Dedifferentiated amniotic fluid mesenchymal stem cell (primary cell): ENCODE measurements around the gene CLDN25.
"Not testable (repeated sequence)": the region's sequence is repeated elsewhere in the genome, so short reads cannot be mapped to it uniquely, and the experiment has no call there.

ENCODE experiments used
- DNase-seq: peaks from one replicate; pipeline ENCODE4 v3.0.0-alpha.2; 2016; ENCODE audit errors: extremely low spot score

Gene CLDN25

DNA sequence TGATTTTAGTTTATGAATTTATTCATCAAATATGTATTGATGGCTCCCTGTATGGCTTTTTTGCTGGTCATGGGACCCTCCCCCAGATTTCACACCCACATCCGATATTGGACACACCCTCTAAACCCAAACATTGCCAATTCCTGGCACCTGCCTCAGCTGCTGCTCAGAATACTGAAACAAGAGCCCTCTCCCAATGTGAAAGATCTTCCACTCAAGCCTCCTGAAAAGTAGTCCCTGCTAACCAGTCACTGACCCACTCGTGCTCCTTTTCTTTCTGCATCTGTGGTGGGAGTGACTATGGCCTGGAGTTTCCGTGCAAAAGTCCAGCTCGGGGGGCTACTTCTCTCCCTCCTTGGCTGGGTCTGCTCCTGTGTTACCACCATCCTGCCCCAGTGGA, at the start of gene CLDN25:
CLDN25 (plus strand) TSS at position 301 of the 400 bp plus-strand sequence; CDS start at position 301, 0 bp downstream.
- DNase-seq, result no peak

DNA sequence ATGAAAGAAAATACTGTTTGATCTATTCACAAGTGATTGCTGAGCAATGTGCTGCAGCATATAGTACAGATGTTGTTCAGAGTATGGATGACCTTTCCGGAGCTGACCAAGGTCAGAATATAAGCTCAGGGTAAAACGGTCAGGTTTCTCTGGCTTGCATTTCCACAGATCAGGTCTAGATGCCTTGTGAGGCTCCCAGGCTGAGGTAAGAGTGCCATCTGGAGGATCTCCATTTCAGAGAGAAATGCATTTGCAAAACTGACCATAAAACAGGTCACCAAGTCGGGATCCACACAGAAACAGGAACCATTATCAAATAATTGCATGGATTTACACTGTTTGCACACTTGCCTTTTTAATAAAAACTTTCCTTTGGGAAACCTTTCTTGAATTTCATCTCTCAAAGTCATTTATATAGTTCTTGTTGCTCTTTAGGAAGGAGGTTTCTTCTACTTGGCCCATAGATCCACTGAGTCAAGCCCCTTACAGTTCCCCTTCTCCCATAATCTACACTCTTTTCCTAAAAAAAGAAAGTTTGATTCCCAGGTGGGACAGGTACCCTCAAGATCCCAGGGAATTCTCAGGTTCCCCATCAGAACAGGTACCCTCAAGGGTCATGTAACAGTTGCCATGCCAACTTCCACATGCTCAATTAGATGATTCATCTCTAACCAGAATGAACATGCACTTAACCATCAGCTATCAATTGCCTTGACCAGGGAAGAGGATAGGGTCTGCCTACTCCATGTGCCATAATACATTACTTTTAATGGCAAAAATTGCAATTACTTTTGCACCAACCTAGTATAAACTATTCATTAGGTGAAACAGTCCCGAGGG, 48.5 kb upstream of the CLDN25 start:
- peak; percentile 52 for DNase-seq

DNA sequence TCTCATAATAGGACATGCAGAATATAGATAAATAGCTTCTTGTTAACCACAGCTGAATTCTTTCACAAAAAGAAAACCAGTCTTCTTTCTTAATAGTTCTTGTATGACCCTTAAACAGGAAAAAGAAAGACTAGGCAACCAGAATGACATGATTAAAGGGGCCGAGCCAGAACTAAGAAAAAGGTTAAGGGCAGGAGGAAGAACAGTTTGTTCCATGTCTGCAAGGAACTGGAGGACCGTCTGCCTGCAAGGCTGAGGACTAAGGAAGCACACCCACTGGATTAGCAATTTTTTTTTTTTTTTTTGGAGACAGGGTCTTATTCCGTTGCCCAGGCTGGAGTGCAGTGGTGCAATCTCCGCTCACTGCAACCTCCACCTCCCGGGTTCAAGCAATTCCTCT, 47.5 kb upstream of the CLDN25 start:
- no peak for DNase-seq

DNA sequence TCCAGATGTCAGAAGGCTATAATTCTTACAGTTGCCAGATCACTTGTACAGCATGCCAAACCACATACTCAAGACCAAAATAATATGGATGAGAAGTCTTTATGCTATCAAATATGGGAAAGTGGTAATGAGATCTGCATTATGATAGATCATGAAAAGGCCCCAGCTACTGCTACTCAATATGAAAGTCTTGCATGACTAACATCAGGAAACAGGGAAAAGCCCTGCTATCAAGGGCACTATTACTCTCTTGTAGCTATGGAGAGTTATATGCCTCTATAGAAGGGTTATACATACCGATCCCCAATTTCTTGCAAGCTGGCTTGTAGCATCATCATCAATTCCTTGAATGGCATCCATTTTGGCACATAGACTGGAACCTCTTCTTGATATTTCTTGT, 43.3 kb upstream of the CLDN25 start:
- DNase-seq, result no peak

DNA sequence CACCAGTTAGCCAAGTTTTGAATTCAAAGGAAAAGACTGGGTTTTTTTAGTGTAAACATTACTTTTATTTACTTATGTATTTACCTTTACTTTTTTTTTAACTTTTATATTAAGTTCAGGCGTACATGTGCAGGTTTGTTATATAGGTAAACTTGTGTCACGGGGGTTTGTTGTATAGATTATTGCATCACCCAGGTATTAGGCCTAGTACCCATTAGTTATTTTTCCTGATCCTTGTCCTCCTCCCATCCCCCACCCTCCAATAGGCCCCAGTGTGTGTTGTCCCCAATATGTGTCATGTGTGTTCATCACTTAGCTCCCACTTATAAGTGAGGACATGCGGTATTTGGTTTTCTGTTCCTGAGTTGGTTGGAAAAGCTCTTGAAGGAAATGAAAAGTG, 26.7 kb upstream of the CLDN25 start:
- no peak for DNase-seq

DNA sequence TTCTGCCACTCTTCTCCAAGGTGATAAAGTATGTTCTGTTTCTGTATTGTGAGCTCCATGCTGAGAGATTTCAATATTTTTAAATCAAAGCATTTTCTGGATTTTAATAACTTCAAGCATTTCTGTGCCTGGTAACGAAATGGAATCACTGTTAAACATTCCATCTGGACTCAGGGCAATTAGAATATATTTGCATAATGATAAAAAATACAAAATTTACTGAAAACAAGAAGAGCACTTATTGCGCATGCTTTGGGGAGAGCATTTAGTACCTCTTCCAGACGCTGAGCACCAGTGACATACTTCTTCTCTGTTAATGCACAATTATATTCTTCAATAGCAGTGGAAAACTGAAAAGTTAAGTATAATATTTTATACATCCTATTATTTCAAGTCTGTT, 19.4 kb upstream of the CLDN25 start:
- DNase-seq, result no peak

DNA sequence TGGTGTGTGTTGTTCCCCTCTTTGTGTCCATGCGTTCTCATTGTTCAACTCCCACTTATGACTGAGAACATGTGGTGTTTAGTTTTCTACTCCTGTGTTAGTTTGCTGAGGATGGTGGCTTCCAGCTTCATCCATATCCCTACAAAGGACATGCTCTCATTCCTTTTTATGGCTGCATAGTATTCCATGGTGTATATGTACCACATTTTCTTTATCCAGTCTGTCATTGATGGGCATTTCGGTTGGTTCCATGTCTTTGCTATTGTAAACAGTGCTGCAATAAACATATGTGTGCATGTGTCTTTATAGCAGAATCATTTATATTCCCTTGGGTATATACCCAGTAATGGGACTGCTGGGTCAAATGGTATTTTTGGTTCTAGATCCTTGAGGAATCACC, 16.6 kb upstream of the CLDN25 start:
- not testable (repeated sequence) for DNase-seq

DNA sequence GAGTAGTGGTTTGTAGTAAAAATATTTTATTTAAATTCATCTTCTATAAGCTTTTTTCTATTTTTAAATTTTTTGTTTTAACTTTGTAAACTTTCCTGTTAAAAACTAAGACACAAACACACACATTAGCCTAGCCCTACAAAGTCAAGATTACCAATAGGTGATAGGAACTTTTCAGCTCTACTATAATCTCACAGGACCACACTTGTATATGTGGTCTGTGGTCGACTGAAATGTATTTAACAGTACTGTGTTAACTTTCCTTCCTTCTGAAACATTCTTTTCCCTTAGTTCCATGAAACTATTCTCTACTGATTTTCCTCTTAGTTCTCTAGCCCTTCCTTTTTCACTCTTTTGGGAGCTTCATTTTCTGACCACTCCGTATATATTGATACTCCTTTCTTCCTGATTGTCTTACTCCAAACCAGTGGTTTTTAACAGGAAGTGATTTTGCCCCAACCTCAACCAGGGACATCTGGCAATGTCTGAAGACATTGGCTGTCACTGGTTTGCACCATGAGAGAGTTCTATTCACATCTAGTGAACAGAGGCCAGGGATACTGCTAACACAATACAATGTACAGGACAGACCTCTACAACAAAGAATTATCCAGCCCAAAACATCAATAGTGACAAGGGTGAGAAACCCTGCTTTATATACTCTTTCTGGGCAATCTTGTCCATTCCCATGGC, 14.9 kb upstream of the CLDN25 start:
- DNase-seq, result no peak

DNA sequence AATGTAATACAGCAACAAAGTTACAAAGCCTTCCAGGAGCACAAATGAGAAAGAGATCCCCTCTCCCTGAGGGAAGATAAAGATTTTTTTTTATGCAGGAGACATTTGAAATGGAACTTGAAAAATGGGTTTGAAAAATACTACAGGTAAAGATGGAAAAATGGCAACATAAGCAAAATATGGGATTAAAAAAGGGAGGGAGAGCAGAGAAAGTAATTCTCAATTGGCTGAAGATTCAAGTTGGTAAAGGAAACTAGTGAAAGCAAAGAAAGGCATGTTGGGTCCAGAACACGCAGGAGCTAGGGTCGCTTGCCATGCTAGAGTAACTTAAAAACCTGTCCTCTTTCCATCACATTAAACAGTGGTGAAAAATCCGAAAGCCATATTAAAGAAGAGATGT, 7.6 kb upstream of the CLDN25 start:
- no peak for DNase-seq

DNA sequence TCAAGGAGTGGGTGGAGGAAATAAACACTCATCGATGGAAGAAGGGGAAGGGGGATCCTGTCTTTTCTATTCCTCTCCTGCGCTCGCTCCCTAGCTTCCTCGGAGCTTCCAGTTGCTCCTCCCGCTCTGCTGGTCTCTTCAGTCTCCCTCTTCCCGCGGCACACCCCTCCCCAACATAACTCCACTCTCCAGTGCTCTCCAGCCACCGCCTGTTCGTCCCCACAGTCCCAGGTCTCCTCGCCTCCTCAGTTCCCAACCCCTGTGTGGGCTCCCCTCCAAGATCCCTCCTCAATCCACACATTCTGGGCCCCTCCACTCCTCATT, 6.5 kb upstream of the CLDN25 start:
- no peak for DNase-seq

DNA sequence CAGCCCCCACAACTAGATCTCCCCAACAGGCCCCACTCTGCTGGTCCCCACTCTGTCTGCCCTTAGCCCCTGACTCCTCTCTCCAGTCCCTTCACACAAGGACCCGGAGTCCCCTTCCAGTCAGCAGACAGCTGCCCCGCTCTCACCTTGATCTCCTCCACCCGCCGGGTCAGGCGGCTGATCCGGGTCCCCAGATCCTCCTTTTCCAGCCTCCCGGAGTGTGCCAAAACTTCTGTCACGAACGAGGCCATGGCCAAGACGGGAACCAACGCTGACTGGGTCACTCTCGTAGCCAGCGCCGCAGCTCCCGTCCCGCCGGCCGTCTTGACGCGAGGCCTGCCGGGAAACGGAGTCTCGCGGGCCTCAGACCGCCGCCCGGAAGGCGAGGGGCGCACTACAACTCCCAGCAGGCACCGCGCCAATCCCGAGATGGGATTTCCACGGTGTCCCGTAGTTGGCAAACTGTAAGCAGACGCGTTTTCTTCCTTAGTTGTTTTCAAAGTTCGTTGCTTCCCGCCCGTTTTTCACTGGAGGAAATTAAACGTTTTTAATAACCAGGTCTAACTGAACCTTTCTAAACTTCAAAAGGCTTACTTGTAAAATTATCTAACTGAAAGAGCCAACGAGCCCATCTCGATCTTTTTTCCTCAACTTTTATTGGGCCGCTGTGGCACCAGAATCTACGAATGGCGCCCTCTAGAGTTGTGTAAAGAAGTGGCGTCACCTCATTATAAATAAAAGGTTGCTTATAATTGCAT, 6.0 kb upstream of the CLDN25 start, which contains the start of gene ZW10:
ZW10 (minus strand) TSS at position 277 of the 758 bp plus-strand sequence; CDS start at position 251, 26 bp downstream.
- DNase-seq, result peak; percentile 98

DNA sequence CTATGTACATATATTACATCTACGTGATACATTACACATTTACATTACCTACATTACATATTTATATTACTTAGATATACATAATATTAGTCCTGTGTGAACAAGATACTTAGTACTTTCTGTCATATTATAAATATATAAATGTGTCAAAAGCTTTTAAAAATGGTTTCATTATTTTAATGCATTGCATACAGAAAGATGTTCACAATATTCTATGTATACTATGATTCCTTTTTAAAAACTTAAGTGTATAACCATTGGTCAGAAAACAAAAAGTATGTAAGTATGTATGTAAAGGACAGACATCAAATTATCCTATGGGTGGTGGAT, 5.5 kb upstream of the CLDN25 start:
- DNase-seq, result no peak

DNA sequence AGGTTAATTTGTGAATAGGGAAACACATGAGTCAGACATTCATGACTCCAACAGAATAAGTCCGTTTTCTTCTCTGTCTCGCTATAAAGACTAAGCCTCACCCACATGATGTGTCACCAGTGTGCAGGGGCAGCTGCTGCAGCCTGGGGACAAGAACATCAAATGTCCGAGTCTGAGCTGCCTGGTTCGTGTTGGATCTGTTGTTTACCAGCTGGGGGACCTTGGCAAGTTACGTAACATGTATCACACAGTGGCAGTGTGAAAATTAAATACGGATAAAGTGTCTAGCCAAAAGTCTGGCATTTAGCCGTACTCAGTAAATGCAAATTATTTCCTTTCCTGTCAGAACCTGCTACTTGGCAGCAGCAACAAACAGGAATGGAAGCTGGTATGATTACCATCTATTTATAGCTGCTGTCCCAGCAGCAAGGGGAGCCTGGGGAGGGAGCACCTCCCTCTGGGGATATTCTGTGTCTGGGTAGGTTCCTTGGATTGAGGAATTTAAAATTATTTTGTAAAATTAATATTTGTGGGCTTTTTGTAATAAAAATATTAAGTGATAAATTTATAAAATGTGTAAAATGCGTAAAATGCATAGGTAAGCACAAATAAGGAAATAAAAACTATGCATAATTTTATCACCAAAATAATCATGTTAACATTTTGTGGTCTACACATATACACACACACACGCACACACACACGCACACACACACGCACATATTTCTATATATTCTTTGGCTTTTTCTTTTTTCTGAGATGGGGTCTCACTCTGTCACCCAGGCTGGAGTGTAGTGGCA, 1.3 kb upstream of the CLDN25 start:
- peak; percentile 24 for DNase-seq

DNA sequence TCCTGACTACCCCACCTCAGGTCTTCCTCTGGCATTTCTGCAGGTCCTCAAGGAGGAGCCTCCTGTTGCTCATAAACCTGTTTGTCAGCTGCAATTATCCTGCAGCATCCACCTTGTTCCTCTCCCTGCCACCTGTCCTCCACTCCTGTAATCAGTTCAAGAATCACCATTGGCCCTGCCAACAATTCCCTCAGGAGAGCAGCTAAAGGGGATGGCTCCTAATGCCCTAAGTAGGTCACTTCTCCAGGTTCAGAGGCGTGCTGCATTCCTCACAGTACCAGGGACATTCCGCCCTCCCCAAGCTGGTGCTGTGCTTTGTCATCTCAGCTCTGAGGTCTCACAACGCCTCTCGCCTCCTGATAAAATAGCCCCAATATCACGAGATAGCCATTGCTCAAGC, 2.1 kb downstream of the CLDN25 start:
- DNase-seq, result no peak

DNA sequence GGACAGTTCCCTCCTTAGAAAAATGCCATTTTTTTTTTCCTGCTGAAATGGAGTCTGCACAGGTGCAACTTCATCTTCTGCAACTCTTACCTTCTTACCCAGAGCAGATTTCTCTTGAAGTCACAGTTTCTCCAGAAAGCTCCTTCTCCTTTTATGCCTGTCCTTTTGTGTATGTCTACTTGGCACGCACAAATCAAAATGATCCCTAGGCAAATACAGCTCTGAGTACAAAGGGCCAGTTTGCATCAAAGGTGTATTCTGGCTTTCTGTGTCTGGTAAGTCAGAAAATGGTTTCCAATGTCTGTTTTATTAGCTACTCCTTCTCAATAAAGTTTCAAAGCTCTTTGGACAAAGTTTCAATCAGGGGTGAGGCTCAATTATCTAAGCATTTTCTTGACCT, 2.5 kb downstream of the CLDN25 start:
- DNase-seq, result no peak

DNA sequence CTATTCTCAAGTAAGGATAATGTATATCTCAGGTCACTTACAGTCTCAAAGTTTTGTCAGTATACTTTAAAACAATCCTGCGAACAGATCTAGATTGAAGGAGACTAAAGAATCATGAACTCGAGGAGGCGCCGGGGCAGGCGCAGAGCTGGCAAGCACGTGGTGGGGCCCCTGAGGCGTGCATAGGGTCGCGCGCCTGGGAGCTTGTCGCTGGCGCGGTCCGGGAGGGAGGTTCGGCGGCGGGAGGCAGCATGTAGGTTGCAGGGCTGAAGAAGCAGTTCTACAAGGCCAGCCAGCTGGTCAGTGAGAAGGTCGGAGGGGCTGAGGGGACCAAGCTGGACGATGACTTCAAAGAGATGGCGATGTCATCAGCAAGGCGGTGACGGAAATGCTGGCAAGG, 9.4 kb downstream of the CLDN25 start:
- DNase-seq, result not testable (repeated sequence)

DNA sequence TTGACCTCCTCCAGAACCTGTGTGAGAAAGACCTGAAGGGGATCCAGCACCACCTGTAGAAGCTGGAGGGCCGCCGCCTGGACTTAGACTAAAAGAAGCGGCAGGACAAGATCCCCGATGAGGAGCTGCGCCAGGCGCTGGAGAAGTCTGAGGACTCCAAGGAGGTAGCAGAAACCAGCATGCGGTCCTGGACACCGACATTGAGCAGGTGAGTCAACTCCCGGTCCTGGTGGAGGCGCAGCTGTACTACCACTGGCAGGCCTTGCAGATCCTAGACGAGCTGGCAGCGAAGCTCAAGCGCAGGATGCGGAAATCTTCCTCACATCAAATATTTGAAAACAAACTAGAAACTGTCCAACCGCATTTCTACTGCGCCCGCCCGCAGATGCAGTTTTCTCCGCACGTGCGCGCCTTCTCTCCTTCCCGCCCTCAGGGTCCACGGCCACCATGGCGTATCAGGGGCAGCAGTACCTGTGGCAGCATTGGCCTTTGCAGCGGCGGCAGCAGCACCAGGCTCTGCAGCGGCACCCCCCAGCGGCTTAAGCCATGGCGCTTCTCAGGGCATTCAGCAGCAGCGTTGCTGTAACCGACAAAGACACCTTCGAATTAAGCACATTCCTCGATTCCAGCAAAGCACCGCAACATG, 10.2 kb downstream of the CLDN25 start:
- DNase-seq, result no peak

DNA sequence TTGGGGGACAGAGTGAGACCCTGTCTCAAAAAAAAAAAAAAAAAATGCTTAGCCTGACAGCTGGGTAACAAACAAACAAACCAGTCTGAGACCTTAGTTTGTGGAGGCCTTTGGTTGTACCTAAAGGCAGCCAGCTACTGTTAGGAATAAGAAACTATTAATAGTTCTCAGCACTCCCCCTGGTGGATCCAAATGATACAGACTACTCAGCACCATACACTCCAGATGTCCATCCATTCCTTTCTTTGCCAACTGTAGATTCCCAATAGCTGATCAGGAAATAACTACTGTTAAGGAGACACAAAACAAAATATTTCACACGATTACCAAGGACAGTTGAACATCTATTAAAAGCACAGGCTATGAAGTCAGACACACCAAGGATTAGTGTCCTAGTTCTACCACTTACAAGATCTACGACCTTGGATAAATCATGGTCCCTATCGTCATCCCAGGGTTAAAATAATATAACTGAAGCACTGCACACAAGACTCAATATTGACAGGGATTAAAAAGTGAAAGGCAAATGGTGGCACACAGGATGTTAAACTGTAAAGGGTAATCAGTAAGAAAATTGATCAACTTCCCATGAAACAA, 17.2 kb downstream of the CLDN25 start:
- no peak for DNase-seq

DNA sequence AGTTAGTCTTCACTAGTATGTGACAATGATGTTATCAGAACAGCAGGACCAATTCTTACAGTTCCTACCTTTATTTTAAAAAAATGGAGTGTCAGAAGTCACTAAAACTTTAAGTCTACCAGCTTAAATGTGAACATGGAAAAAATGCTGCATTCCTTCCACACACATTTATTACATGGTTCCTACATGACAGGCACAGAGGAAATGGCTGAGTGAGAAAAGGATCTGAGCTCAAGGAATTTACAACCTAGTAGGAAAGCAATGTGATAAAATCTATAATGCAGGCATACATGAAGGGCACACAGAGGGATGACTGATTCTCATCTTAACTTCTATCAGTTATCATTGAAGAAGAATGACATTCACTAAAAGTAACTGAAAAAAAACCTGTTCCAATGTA, 23.0 kb downstream of the CLDN25 start:
- no peak for DNase-seq

DNA sequence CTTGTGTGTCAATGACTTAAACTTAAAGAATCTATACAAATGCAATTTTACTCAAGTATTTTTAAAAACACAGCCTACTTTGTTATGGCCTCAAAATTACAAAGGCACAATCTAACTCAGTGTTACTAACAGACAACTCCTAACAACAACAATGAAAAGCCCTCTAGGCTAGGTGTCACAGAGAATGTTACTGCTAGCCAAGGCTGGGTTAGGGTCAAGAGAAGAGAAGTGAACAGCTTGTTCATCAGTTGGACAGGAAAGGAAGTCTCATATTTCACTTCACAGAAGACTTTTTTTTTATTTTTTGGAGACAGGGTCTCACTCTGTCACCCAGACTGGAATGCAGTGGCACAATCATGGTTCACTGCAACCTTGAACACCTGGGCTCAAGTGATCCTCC, 26.0 kb downstream of the CLDN25 start:
- DNase-seq, result no peak

DNA sequence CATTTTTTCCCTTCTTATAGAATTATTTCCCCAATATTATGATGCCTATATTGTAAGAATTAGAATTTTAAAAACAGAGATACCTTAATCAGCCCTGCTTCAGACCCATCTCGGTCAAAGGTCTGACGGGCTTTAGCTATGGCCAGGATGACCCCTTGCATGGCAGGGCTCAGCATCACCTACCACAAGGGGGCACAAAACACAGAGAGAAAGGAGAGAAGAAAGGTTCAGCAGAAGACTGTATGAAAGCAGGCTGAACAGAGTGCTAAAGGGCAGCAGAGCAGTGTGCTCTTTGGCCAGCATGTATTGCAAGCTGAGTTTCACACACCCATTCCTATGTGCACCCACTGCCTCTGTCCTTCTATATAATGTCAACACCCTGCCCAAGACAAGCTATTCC, 26.8 kb downstream of the CLDN25 start:
- no peak for DNase-seq
